Stimulated activated CD8-positive, alpha-beta memory T cell treated with anti-CD3 and anti-CD28 coated beads, Interleukin-4, amount 100 ng/mL, for 48 hours (primary cell): ENCODE results near the gene KCNV2.

Source experiments
- DNase-seq: peaks from one replicate; pipeline ENCODE4 v3.0.0-alpha.2; 2020

The KCNV2 gene

GRCh38 chr9:2722715-2723114 is 5.4 kb downstream of the KCNV2 start:
- no peak for DNase-seq

GRCh38 chr9:2723376-2724065 is 6.2 kb downstream of the KCNV2 start:
- DNase-seq: no peak

- no peak for DNase-seq
These were observed 7.8 kb downstream of the KCNV2 start for GRCh38 chr9:2725126-2725525.

GRCh38 chr9:2725898-2726649 is 8.8 kb downstream of the KCNV2 start:
- DNase-seq: no peak

GRCh38 chr9:2726650-2727340 is 9.5 kb downstream of the KCNV2 start:
- DNase-seq: no peak

GRCh38 chr9:2727374-2727773 is 10.1 kb downstream of the KCNV2 start:
- DNase-seq: no peak

GRCh38 chr9:2727966-2728613 is 10.8 kb downstream of the KCNV2 start:
- no peak for DNase-seq

- no peak for DNase-seq
These were observed 11.7 kb downstream of the KCNV2 start for GRCh38 chr9:2729003-2729402.

GRCh38 chr9:2729721-2730120 is 12.4 kb downstream of the KCNV2 start:
- DNase-seq: no peak

- no peak for DNase-seq
These were observed 13.7 kb downstream of the KCNV2 start for GRCh38 chr9:2730971-2731370.

- DNase-seq: no peak
These were observed 15.2 kb downstream of the KCNV2 start for GRCh38 chr9:2732492-2732891.

GRCh38 chr9:2740616-2741015 is 23.3 kb downstream of the KCNV2 start:
- no peak for DNase-seq

GRCh38 chr9:2741441-2742158 is 24.3 kb downstream of the KCNV2 start:
- DNase-seq: no peak

GRCh38 chr9:2742214-2742613 is 24.9 kb downstream of the KCNV2 start:
- DNase-seq: no peak

- no peak for DNase-seq
These were observed 26.7 kb downstream of the KCNV2 start for GRCh38 chr9:2743937-2744529.

- no peak for DNase-seq
These were observed 28.5 kb downstream of the KCNV2 start for GRCh38 chr9:2745560-2746380.

GRCh38 chr9:2749485-2749884 is 32.2 kb downstream of the KCNV2 start:
- DNase-seq: no peak

GRCh38 chr9:2755285-2755684 is 38.0 kb downstream of the KCNV2 start:
- no peak for DNase-seq

- DNase-seq: no peak
These were observed 41.0 kb downstream of the KCNV2 start for GRCh38 chr9:2758162-2758897.

GRCh38 chr9:2758898-2759510 is 41.7 kb downstream of the KCNV2 start:
- DNase-seq: no peak
